Measurements from ENCODE around the gene NOL4L. TPM values are rescaled to one million over a fixed set of nuclear protein-coding genes. Genes with fewer than 3 reads are reported as not detected.

The NOL4L gene
- total RNA-seq, 4 donors from 2014 or later, result 18.5 to 29.9 (median 24.8) TPM

DNA sequence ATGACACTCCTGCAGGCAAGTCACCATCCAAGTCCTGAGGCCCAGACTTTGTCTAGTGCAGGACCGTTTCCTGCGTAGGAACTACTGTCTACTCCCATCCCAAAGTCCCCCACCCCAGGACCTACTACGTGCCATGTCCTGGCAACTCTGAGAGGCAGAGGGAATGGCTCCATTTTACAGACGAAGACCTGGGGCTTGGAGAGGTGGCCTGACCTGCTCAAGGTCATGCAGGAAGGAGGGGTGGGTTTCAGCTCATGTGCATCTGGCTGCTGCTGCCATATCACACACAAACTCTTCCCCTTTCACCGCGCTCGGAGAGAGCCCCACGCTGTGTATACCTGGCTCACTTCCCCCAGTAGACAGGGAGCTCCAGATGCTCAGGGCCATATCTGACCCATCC lies 1.2 kb upstream of the NOL4L start:
- WGBS, 2 donors, result 57 to 71% methylated on average over 8 of the region's 8 CpGs
- intact Hi-C loops (cut with DNase I), result no loop called here

DNA sequence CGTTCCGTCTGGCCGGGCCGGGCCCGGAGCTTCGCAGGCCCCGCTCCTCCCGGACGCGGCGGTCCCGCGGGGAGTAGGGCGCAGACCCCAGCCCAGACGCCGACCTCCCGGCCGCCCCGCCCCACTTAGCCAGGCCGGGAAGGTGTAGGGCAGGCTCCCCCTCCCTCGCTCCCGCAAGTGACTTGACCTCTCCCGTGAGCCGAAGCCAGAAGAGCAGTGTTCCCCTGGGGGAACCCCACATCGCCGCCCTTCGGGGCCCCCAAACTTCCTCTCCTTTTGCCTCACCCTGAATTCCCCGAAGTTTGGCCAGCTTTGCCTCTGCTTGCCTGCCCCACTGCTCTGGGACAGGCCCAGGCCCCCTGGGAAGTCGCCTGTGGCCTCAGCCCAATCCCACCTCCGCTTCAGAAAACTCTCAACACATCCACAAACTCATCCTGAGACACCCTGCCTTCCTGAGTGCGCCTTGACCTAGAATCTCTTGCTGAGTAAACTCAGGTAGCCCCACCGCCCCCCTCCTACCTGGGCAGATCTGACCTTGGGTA lies 524 bp upstream of the NOL4L start:
- TF ChIP-seq POLR2A (IDR thresholded peaks at IDR 0.05), result no peak
- TF ChIP-seq, protein P1, sequence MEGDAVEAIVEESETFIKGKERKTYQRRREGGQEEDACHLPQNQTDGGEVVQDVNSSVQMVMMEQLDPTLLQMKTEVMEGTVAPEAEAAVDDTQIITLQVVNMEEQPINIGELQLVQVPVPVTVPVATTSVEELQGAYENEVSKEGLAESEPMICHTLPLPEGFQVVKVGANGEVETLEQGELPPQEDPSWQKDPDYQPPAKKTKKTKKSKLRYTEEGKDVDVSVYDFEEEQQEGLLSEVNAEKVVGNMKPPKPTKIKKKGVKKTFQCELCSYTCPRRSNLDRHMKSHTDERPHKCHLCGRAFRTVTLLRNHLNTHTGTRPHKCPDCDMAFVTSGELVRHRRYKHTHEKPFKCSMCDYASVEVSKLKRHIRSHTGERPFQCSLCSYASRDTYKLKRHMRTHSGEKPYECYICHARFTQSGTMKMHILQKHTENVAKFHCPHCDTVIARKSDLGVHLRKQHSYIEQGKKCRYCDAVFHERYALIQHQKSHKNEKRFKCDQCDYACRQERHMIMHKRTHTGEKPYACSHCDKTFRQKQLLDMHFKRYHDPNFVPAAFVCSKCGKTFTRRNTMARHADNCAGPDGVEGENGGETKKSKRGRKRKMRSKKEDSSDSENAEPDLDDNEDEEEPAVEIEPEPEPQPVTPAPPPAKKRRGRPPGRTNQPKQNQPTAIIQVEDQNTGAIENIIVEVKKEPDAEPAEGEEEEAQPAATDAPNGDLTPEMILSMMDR (IDR thresholded peaks at IDR 0.05), result no peak
- no peak for DNase-seq
- Histone ChIP-seq H3K27ac (no peak overlapping the region), H3K4me3 (replicated peaks in 1 of 3) (no peak overlapping the region), H3K4me1 (peaks cover 0 to 14% of the 10 kb centered on the region in 2 donors), H3K27me3 (no peaks in the 10 kb centered on the region), H3K36me3 (no peaks in the 10 kb centered on the region), H3K9me3 (no peaks in the 10 kb centered on the region)
- intact Hi-C loops (cut with DNase I), result no loop called here
- 45 to 55% methylated on average over 10 to 13 of the region's 32 CpGs for WGBS, 2 donors

More for the DNA sequence above, 1.2 kb upstream of the NOL4L start:
- H3K27ac ChIP-seq, result no peak overlapping the region
- DNase-seq, result no peak
- TF ChIP-seq, protein P1 (IDR thresholded peaks at IDR 0.05), result no peak
- TF ChIP-seq POLR2A (IDR thresholded peaks at IDR 0.05), result no peak
- no peaks in the 10 kb centered on the region for H3K36me3 ChIP-seq
- H3K4me1 ChIP-seq, result peaks cover 0 to 14% of the 10 kb centered on the region in 2 donors
- H3K9me3 ChIP-seq, result no peaks in the 10 kb centered on the region
- H3K27me3 ChIP-seq, result no peaks in the 10 kb centered on the region
- no peak overlapping the region for H3K4me3 ChIP-seq (replicated peaks in 1 of 3)

DNA sequence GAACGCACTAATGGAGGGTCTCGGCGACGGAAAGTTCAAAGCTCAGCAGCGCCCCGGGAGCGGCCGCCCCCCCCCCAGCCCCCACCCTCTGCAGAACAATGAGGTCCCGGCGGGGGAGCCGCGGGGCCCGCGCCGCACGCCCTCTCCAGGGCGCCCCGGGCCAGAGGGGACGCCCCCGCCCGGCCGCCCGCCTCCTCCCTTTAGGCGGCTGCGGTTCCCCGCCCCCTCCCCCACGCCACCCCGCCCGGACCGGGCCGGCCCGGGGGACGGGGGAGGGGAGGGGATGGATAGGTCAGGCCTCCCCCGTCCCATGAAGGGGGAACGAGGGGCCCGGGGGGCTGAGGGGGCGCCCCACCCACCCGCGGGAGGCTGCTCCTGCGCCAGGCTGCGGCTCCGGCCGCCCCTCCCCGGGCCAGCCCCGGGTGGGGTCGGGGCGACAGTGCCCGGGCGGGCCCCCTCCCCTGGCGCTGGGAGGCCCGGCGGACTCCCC lies 1.5 kb downstream of the NOL4L start:
- WGBS, 2 donors, result no CpG with 5 or more reads among the region's 52 CpGs
- peak overlapping the region in 1 of 3 donors; percentile 60 for H3K4me3 ChIP-seq (replicated peaks in 1 of 3)
- no peaks in the 10 kb centered on the region for H3K36me3 ChIP-seq
- H3K27ac ChIP-seq, result no peak overlapping the region
- peaks cover 0 to 14% of the 10 kb centered on the region in 2 donors for H3K4me1 ChIP-seq
- intact Hi-C loops (cut with DNase I), result no loop called here
- H3K9me3 ChIP-seq, result no peaks in the 10 kb centered on the region
- no peak for DNase-seq
- TF ChIP-seq POLR2A (IDR thresholded peaks at IDR 0.05), result no peak
- TF ChIP-seq, protein P1 (IDR thresholded peaks at IDR 0.05), result no peak
- no peaks in the 10 kb centered on the region for H3K27me3 ChIP-seq

DNA sequence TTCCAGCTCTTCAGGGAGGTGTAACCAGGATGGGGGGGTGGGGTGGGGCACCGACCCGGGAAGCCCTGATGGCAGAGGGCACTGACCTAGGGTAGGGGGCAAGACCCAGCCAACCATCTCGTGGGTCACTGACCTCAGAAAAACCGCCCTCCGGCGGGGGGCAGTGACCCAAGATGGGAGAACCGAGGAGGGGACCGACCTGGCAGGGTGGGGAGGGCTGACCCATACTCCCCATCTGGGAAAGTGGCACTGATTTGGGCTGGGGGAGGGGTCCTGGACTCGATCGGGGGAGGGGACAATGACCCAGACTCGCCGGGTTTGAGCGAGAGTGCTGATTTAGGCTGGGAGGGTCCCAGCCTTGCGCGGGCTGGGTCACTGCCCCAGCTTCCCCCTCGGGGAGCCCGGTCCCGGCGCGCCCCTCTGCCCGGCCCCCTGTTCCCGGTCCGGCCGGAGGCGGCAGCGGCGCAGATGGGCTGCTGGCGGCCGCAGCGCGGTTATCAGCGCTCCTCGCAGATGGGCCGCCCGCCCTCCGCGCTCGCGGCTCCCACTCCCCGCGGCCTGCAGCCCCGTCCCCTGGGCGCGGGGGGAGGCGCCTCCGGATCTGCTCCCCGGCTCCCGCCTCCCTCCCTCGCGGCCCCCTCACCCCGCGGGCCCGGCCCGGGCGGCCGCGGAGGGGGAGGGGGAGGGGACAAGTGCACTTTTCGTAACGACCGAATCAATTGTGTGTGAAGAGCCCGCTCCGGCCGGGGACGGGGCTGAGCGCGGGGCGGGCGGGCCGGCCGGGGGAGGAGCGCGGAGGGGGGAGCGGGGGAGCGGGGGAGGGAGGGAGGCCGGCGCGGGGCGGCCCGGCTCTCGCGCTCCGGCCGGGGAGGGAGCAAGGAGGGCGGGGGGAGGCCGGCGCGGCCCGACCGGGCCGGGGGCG lies 2.2 kb downstream of the NOL4L start:
- peak; percentile 25 to 35 for DNase-seq
- no peak for TF ChIP-seq POLR2A (IDR thresholded peaks at IDR 0.05)
- TF ChIP-seq, protein P1 (IDR thresholded peaks at IDR 0.05), result no peak
- H3K9me3 ChIP-seq, result no peaks in the 10 kb centered on the region
- 19 to 71% methylated on average over 4 to 18 of the region's 91 CpGs for WGBS, 2 donors
- H3K27ac ChIP-seq, result no peak overlapping the region
- no peaks in the 10 kb centered on the region for H3K36me3 ChIP-seq
- peak overlapping the region in 1 of 3 donors; percentile 60 for H3K4me3 ChIP-seq (replicated peaks in 1 of 3)
- H3K27me3 ChIP-seq, result no peaks in the 10 kb centered on the region
- H3K4me1 ChIP-seq, result peaks cover 0 to 14% of the 10 kb centered on the region in 2 donors
- intact Hi-C loops (cut with DNase I), result no loop called here

All from thyroid gland (tissue), 4 donors.